H7 (cell line): ENCODE measurements around the gene PDE1C. TPM values are rescaled to one million over a fixed set of nuclear protein-coding genes. Genes with fewer than 3 reads are reported as not detected.

Experiments used
- DNase-seq: peaks from one replicate; pipeline ENCODE4 v3.0.0; 2012
- H3K27me3 ChIP-seq: 2 replicates; pipeline ENCODE4 v1.6.0; 2011; ENCODE audit warnings: mild to moderate bottlenecking, low read length; ENCODE audit not compliant: control insufficient read depth, insufficient read depth
- H3K36me3 ChIP-seq: replicated peaks from 2 replicates; pipeline ENCODE4 v1.5.1; 2011; ENCODE audit warnings: low read length; ENCODE audit not compliant: control insufficient read depth, insufficient read depth
- H3K4me3 ChIP-seq: 2 replicates; pipeline ENCODE4 v1.5.1; 2011; ENCODE audit warnings: low read depth, mild to moderate bottlenecking, control low read depth, low read length, moderate library complexity; ENCODE audit not compliant: insufficient read depth
- total RNA-seq: library from RNA; depleted of rRNA; stranded (reverse); fragments of >200 nt; shearing (Covaris generic); gene quantifications from 2 replicates; pipeline ENCODE4 v1.2.3, GENCODE V29; 2014

The PDE1C gene
- total RNA-seq, 1 experiment from 2014 or later, result 0.14 TPM

- Histone ChIP-seq H3K36me3 (no peaks in the 10 kb centered on the region), H3K4me3 (no peak overlapping the region), H3K27me3 (no peaks in the 10 kb centered on the region)
- no peak for DNase-seq
Observed at GRCh38 chr7:31970501-31970900, 99.7 kb downstream of the PDE1C start.

GRCh38 chr7:31963569-31964175, 106.5 kb downstream of the PDE1C start:
- no peaks in the 10 kb centered on the region for H3K36me3 ChIP-seq
- no peaks in the 10 kb centered on the region for H3K27me3 ChIP-seq
- DNase-seq, result no peak
- H3K4me3 ChIP-seq, result no peak overlapping the region

GRCh38 chr7:31962246-31962645, 108.0 kb downstream of the PDE1C start:
- no peaks in the 10 kb centered on the region for H3K27me3 ChIP-seq
- H3K4me3 ChIP-seq, result no peak overlapping the region
- H3K36me3 ChIP-seq, result no peaks in the 10 kb centered on the region
- no peak for DNase-seq

- H3K27me3 ChIP-seq, result no peaks in the 10 kb centered on the region
- no peak for DNase-seq
- H3K36me3 ChIP-seq, result no peaks in the 10 kb centered on the region
- no peak overlapping the region for H3K4me3 ChIP-seq
Observed at GRCh38 chr7:31958226-31958625, 112.0 kb downstream of the PDE1C start.

GRCh38 chr7:31957756-31958155, 112.5 kb downstream of the PDE1C start:
- no peak for DNase-seq
- Histone ChIP-seq H3K36me3 (no peaks in the 10 kb centered on the region), H3K4me3 (no peak overlapping the region), H3K27me3 (no peaks in the 10 kb centered on the region)

GRCh38 chr7:31957090-31957720, 113.0 kb downstream of the PDE1C start:
- Histone ChIP-seq H3K36me3 (no peaks in the 10 kb centered on the region), H3K4me3 (no peak overlapping the region), H3K27me3 (no peaks in the 10 kb centered on the region)
- DNase-seq, result no peak

- DNase-seq, result no peak
- H3K36me3 ChIP-seq, result no peaks in the 10 kb centered on the region
- H3K4me3 ChIP-seq, result no peak overlapping the region
- no peaks in the 10 kb centered on the region for H3K27me3 ChIP-seq
Observed at GRCh38 chr7:31955641-31956040, 114.6 kb downstream of the PDE1C start.

GRCh38 chr7:31955021-31955420, 115.2 kb downstream of the PDE1C start:
- no peak for DNase-seq
- no peak overlapping the region for H3K4me3 ChIP-seq
- H3K27me3 ChIP-seq, result no peaks in the 10 kb centered on the region
- no peaks in the 10 kb centered on the region for H3K36me3 ChIP-seq

GRCh38 chr7:31954500-31954899, 115.7 kb downstream of the PDE1C start:
- Histone ChIP-seq H3K36me3 (no peaks in the 10 kb centered on the region), H3K27me3 (no peaks in the 10 kb centered on the region), H3K4me3 (no peak overlapping the region)
- DNase-seq, result no peak

- no peak for DNase-seq
- Histone ChIP-seq H3K4me3 (no peak overlapping the region), H3K27me3 (no peaks in the 10 kb centered on the region), H3K36me3 (no peaks in the 10 kb centered on the region)
Observed at GRCh38 chr7:31953432-31953831, 116.8 kb downstream of the PDE1C start.

GRCh38 chr7:31950091-31950755, 120.0 kb downstream of the PDE1C start:
- Histone ChIP-seq H3K27me3 (no peaks in the 10 kb centered on the region), H3K4me3 (no peak overlapping the region), H3K36me3 (no peaks in the 10 kb centered on the region)
- no peak for DNase-seq

GRCh38 chr7:31948029-31948428, 122.2 kb downstream of the PDE1C start:
- no peaks in the 10 kb centered on the region for H3K36me3 ChIP-seq
- H3K4me3 ChIP-seq, result no peak overlapping the region
- H3K27me3 ChIP-seq, result no peaks in the 10 kb centered on the region
- no peak for DNase-seq

- H3K36me3 ChIP-seq, result no peaks in the 10 kb centered on the region
- H3K4me3 ChIP-seq, result no peak overlapping the region
- H3K27me3 ChIP-seq, result no peaks in the 10 kb centered on the region
- no peak for DNase-seq
Observed at GRCh38 chr7:31940167-31940566, 130.0 kb downstream of the PDE1C start.

- H3K36me3 ChIP-seq, result no peaks in the 10 kb centered on the region
- H3K27me3 ChIP-seq, result no peaks in the 10 kb centered on the region
- no peak for DNase-seq
- H3K4me3 ChIP-seq, result no peak overlapping the region
Observed at GRCh38 chr7:31939076-31939475, 131.1 kb downstream of the PDE1C start.

GRCh38 chr7:31938650-31939049, 131.6 kb downstream of the PDE1C start:
- DNase-seq, result no peak
- H3K36me3 ChIP-seq, result no peaks in the 10 kb centered on the region
- no peak overlapping the region for H3K4me3 ChIP-seq
- no peaks in the 10 kb centered on the region for H3K27me3 ChIP-seq
